Smooth muscle cell (in vitro differentiated cells): ENCODE measurements around the gene GNAZ. TPM values are rescaled to one million over a fixed set of nuclear protein-coding genes. Genes with fewer than 3 reads are reported as not detected.

Experiments
- DNase-seq: peaks from one replicate; lab custom pipeline; 2025; ENCODE audit not compliant: unreplicated experiment; lab: John Stamatoyannopoulos, UW
- H2AFZ ChIP-seq: fragments of 200-600 bp; sonication (generic); 2 replicates; pipeline ENCODE4 v1.6.0; 2016; ENCODE audit warnings: antibody characterized with exemption, low read depth, mild to moderate bottlenecking
- H3F3A ChIP-seq: fragments of 200-600 bp; sonication (generic); 2 replicates; pipeline ENCODE4 v1.6.0; 2017; ENCODE audit warnings: antibody characterized with exemption, low read depth
- H3K27ac ChIP-seq: fragments of 200-600 bp; sonication (generic); 2 replicates; pipeline ENCODE4 v1.5.1; 2016; ENCODE audit warnings: low read depth, mild to moderate bottlenecking
- H3K27me3 ChIP-seq: fragments of 200-600 bp; sonication (generic); 2 replicates; pipeline ENCODE4 v1.6.1; 2016; ENCODE audit warnings: low read depth, mild to moderate bottlenecking
- H3K36me3 ChIP-seq: fragments of 200-600 bp; sonication (generic); 2 replicates; pipeline ENCODE4 v1.5.1; 2016; ENCODE audit warnings: low read depth
- H3K4me1 ChIP-seq: fragments of 200-600 bp; sonication (generic); 2 replicates; pipeline ENCODE4 v1.5.1; 2016; ENCODE audit warnings: low read depth
- H3K4me2 ChIP-seq: fragments of 200-600 bp; sonication (generic); 2 replicates; pipeline ENCODE4 v1.6.0; 2016; ENCODE audit warnings: mild to moderate bottlenecking
- H3K4me3 ChIP-seq: fragments of 200-600 bp; sonication (generic); 2 replicates; pipeline ENCODE4 v1.5.1; 2016; ENCODE audit warnings: mild to moderate bottlenecking
- H3K79me2 ChIP-seq: fragments of 200-600 bp; sonication (generic); 2 replicates; pipeline ENCODE4 v1.6.0; 2016; ENCODE audit warnings: low read depth, mild to moderate bottlenecking
- H3K9ac ChIP-seq: fragments of 200-600 bp; sonication (generic); 2 replicates; pipeline ENCODE4 v1.6.0; 2016; ENCODE audit warnings: low read depth
- H3K9me3 ChIP-seq: fragments of 200-600 bp; sonication (generic); replicated peaks from 2 replicates; pipeline ENCODE4 v1.5.1; 2016; ENCODE audit warnings: low read depth
- H4K20me1 ChIP-seq: fragments of 200-600 bp; sonication (generic); 2 replicates; pipeline ENCODE4 v1.6.0; 2016; ENCODE audit warnings: low read depth
- WGBS: methylation state at CpG from one replicate; pipeline ENCODE4 v1.1.7; 2016; ENCODE audit warnings: low lambda C conversion rate; 5-methylcytosine and 5-hydroxymethylcytosine counted together
- polyA plus RNA-seq: library from polyadenylated mRNA; unstranded; fragments of >200 nt; fragmentation: Nextera tagmentation; extraction: Ambion mirVana; gene quantifications from 2 replicates; pipeline ENCODE4 v1.2.1, GENCODE V29; 2016
- total RNA-seq: library from RNA; depleted of rRNA; stranded (reverse); fragments of >200 nt; gene quantifications from 2 replicates; pipeline ENCODE4 v1.2.3, GENCODE V29; 2014
- TF ChIP-seq, protein P1 (sequence below): fragments of 200-600 bp; sonication (generic); IDR thresholded peaks from 2 replicates; pipeline ENCODE4 v1.5.1; 2017; ENCODE audit warnings: borderline replicate concordance, mild to moderate bottlenecking, antibody characterized with exemption; ENCODE audit not compliant: insufficient read depth, poor library complexity, severe bottlenecking

GNAZ gene
- total and polyA plus RNA-seq, 2 experiments from 2014 or later = 0.50 to 1.2 TPM

DNA sequence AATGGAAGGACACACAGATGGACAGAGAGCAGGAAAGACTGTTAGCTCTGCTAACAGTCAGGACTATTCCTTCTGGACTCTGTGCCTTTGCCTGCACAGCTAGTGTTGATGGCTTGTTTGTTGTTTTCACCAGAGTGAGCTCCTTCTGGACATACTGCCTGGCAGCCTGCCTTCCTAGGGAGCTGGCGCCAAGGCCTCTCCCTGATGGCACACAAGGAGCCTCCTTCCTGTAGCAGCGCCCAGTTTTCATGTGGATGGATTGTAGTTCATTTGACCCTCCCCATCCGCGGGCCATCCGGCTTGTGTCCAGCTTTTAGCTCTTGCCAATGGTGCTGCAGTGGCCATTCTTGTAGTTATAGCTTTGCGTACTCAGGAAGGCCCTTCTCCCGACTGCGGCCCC, 93.3 kb downstream of the GNAZ start:
- H3K9ac ChIP-seq = no peak overlapping the region
- 98% methylated on average over 8 of the region's 8 CpGs for WGBS
- no peak overlapping the region for H2AFZ ChIP-seq
- TF ChIP-seq, protein P1, sequence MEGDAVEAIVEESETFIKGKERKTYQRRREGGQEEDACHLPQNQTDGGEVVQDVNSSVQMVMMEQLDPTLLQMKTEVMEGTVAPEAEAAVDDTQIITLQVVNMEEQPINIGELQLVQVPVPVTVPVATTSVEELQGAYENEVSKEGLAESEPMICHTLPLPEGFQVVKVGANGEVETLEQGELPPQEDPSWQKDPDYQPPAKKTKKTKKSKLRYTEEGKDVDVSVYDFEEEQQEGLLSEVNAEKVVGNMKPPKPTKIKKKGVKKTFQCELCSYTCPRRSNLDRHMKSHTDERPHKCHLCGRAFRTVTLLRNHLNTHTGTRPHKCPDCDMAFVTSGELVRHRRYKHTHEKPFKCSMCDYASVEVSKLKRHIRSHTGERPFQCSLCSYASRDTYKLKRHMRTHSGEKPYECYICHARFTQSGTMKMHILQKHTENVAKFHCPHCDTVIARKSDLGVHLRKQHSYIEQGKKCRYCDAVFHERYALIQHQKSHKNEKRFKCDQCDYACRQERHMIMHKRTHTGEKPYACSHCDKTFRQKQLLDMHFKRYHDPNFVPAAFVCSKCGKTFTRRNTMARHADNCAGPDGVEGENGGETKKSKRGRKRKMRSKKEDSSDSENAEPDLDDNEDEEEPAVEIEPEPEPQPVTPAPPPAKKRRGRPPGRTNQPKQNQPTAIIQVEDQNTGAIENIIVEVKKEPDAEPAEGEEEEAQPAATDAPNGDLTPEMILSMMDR = no peak
- H3F3A ChIP-seq = no peaks in the 10 kb centered on the region
- H3K4me2 ChIP-seq = no peak overlapping the region
- peaks cover 6% of the 10 kb centered on the region for H3K4me1 ChIP-seq
- no peaks in the 10 kb centered on the region for H4K20me1 ChIP-seq
- H3K36me3 ChIP-seq = no peaks in the 10 kb centered on the region
- no peak for DNase-seq
- no peaks in the 10 kb centered on the region for H3K27me3 ChIP-seq
- no peak overlapping the region for H3K27ac ChIP-seq
- no peak overlapping the region for H3K4me3 ChIP-seq
- H3K9me3 ChIP-seq = no peaks in the 10 kb centered on the region
- H3K79me2 ChIP-seq = no peaks in the 10 kb centered on the region

DNA sequence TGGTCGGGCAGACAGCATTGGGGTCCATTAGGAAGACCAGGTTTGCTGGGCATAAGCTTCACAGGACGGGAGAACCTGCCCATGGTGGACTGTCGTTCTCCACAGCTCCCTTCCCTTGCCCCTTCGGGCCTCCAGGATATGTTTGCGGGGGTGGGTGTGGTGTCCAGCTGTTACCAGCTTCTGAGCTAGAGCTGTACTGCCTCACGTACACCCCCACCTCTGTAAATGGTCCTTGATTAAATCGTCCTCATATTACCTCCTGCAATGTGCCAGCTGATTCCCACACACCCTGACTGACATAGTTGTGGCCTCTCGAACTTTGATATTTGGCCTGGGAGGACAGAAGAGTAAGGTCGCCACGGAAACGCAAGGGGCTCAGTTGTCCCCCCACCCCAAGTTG, 93.8 kb downstream of the GNAZ start:
- Histone ChIP-seq H3K4me1 (peaks cover 6% of the 10 kb centered on the region), H3K9ac (no peak overlapping the region), H3K36me3 (no peaks in the 10 kb centered on the region), H3K4me2 (no peak overlapping the region), H3K27ac (no peak overlapping the region), H3K27me3 (no peaks in the 10 kb centered on the region), H3K4me3 (no peak overlapping the region), H3K79me2 (no peaks in the 10 kb centered on the region), H3F3A (no peaks in the 10 kb centered on the region), H2AFZ (no peak overlapping the region), H4K20me1 (no peaks in the 10 kb centered on the region), H3K9me3 (no peaks in the 10 kb centered on the region)
- WGBS = 88% methylated on average over 11 of the region's 11 CpGs
- DNase-seq = no peak
- TF ChIP-seq, protein P1 = no peak

DNA sequence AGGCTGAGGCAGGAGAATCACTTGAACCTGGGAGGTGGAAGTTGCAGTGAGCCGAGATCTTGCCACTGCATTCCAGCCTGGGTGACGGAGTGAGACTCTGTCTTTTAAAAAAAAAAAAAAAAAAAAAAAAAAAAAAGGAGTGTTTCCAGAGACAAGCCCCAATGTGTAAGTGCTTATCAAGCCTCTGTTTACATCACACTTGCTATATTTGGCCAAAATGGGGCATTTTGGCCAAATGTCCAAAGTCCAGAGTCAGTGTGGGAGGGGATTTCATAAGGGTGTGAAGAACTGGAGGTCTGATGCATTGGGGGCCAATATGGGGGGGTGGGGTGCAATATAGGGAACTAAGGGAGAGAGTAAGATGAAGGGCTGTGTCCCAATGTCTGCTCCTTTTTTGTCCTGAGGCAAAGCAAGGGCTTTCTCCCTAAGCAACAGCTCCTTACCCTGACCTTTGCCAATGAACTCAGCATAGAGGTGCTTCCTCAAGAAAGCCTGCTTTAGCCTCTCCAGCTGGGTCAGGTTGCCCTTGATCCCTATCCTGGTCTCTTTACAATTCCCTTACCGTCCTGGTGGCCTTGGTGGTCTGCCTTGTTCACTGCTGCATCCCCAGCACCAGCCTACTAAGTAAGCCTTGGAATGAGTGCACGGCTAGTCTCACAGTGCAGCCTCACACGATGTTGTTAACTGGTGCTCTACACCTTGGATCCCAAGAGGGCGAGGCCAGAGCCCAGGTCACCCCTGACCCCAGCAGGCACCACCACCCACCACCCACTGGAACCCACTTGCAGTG, 95.9 kb downstream of the GNAZ start:
- Histone ChIP-seq H4K20me1 (no peaks in the 10 kb centered on the region), H3F3A (no peaks in the 10 kb centered on the region), H3K27me3 (no peaks in the 10 kb centered on the region), H2AFZ (no peak overlapping the region), H3K4me2 (no peak overlapping the region), H3K27ac (no peak overlapping the region), H3K4me1 (peaks cover 6% of the 10 kb centered on the region), H3K9ac (no peak overlapping the region), H3K36me3 (no peaks in the 10 kb centered on the region), H3K4me3 (no peak overlapping the region), H3K9me3 (no peaks in the 10 kb centered on the region), H3K79me2 (no peaks in the 10 kb centered on the region)
- TF ChIP-seq, protein P1 = no peak
- 81% methylated on average over 6 of the region's 6 CpGs for WGBS
- DNase-seq = no peak
